ENCODE results near the gene FAM3D. TPM values are rescaled to one million over a fixed set of nuclear protein-coding genes. Genes with fewer than 3 reads are reported as not detected.

FAM3D gene
- total RNA-seq, 2 experiments from 2014 or later, result not detected

DNA sequence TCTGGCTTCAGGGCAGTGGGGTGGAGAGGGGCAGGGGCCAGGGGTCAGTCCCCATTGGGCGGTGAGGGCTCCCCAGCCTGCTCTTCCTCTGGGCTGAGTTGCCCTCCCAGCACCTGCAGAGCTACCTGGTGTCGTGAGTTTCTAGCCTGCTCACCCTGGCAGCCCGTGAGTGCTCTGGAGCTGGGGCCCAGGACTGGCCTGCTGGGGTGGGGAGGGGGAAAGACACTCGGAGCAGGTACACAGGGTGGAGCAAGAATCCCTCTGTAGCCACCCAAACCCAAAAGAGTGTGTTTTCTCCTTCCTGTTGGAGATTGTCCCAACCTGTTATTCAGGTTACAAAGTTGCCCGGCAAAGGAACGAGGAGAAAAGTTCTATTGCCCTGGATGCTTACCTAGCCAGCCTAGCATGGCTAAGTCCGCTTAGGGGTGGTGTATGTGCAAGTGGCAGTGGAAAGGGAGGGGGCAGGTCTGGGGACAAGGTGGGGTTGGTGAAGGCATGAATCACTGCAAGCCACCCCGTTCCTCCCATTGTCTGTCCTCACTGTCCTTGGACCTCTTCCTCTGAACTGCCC is 8.9 kb downstream of the FAM3D start:
- ATAC-seq, result no peak
- CTCF ChIA-PET, result no interaction called here
- no peak overlapping the region for H3K27ac Mint-ChIP-seq
- peaks cover 10% of the 10 kb centered on the region for H3K27me3 Mint-ChIP-seq
- no peak for DNase-seq
- no peaks in the 10 kb centered on the region for H3K36me3 Mint-ChIP-seq
- no peak overlapping the region for H3K4me3 Mint-ChIP-seq
- no peaks in the 10 kb centered on the region for H3K9me3 Mint-ChIP-seq (ENCODE audit: low read depth)
- no peaks in the 10 kb centered on the region for H3K4me1 Mint-ChIP-seq

DNA sequence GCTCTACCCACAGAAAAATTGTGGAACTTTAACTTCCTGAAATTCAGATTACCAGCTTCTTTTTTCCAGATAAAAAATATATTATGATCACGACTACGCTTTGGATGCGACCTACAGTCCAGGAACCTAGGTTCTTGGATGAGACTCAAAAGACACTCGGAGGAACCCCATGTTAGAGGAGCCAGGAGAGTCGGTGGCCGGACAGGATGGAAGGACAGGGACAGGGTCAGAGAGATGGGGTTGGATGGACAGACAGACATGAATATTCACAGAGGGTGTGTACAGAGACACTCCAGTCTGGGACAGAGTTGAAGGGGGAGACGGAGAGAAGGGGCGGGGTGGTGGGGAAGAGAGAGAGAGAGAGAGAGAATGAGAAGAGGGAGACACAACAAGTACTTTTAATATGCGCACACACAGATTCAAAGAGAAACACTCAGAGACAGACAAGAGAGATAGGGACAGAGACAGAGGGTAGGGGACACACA is 9.5 kb downstream of the FAM3D start:
- no peaks in the 10 kb centered on the region for H3K9me3 Mint-ChIP-seq (ENCODE audit: low read depth)
- no peaks in the 10 kb centered on the region for H3K36me3 Mint-ChIP-seq
- no peak overlapping the region for H3K27ac Mint-ChIP-seq
- CTCF ChIA-PET, result no interaction called here
- peaks cover 10% of the 10 kb centered on the region for H3K27me3 Mint-ChIP-seq
- H3K4me1 Mint-ChIP-seq, result no peaks in the 10 kb centered on the region
- ATAC-seq (no peak), DNase-seq (no peak)
- H3K4me3 Mint-ChIP-seq, result no peak overlapping the region

DNA sequence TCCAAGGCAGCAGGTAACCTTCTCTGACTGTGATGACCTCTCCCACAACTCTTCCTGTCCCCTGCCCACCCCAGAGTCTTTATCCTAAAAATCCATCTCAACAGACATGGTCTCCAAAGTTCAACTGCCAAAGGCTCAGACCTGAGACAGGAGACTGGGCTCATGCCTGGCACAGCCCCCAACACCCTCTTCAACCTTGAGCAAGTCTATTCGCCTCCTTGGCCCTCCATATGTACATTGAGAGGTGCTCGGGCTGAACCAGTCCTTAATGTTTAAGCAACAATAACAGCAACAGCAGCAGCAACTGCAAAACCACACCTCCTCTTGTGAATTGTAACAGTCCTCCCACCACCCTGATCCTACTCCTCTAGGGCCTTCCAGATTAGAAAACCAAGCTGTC is 9.9 kb downstream of the FAM3D start:
- peaks cover 10% of the 10 kb centered on the region for H3K27me3 Mint-ChIP-seq
- no peaks in the 10 kb centered on the region for H3K4me1 Mint-ChIP-seq
- H3K9me3 Mint-ChIP-seq (ENCODE audit: low read depth), result no peaks in the 10 kb centered on the region
- H3K4me3 Mint-ChIP-seq, result no peak overlapping the region
- DNase-seq (no peak), ATAC-seq (no peak)
- CTCF ChIA-PET, result no interaction called here
- H3K27ac Mint-ChIP-seq, result no peak overlapping the region
- no peaks in the 10 kb centered on the region for H3K36me3 Mint-ChIP-seq

DNA sequence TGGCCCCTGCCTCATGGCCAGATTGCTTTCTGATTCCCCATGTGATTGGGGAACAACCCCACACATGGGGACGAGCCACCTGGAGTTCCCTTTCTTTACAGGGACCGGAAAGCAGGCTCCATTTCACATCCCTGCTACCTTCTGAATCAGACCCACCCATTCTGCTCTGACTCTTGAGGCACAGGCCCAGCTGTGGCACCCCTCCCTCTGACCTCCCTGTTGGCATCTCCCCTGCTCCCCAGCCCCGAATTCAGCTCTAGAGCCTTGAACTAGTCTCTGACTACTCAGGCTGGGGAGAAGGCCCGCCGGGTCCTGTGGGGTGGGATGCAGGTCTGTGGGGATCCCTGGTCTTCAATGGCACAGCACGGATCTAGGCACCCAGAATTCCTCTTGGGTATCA is 12.1 kb downstream of the FAM3D start:
- CTCF ChIA-PET, result no interaction called here
- no peak overlapping the region for H3K4me3 Mint-ChIP-seq
- H3K27ac Mint-ChIP-seq, result no peak overlapping the region
- DNase-seq (no peak), ATAC-seq (no peak)
- no peaks in the 10 kb centered on the region for H3K4me1 Mint-ChIP-seq
- H3K9me3 Mint-ChIP-seq (ENCODE audit: low read depth), result no peaks in the 10 kb centered on the region
- no peaks in the 10 kb centered on the region for H3K36me3 Mint-ChIP-seq
- peaks cover 10% of the 10 kb centered on the region for H3K27me3 Mint-ChIP-seq

DNA sequence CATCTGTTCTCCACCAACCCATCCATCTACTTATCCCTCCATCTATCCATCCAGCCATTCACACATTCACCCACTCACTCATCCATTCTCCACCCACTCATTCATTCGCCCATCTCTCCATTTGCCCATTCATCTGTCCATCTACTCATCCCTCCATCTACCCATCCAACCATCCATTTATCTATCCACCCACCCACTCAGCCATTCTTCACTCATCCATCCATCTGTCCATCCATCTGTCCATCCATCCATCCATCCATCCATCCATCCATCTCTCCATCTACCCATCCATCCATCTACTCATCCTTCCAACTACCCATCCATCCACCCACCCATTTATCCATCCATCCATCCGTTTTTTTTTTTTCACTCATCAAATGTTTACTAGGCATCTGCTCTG is 13.9 kb downstream of the FAM3D start:
- Mint-ChIP-seq H3K27ac (no peak overlapping the region), H3K4me1 (no peaks in the 10 kb centered on the region), H3K36me3 (no peaks in the 10 kb centered on the region), H3K4me3 (no peak overlapping the region), H3K27me3 (peaks cover 13% of the 10 kb centered on the region), H3K9me3 (ENCODE audit: low read depth) (no peaks in the 10 kb centered on the region)
- ATAC-seq (no peak), DNase-seq (no peak)
- CTCF ChIA-PET, result no interaction called here

DNA sequence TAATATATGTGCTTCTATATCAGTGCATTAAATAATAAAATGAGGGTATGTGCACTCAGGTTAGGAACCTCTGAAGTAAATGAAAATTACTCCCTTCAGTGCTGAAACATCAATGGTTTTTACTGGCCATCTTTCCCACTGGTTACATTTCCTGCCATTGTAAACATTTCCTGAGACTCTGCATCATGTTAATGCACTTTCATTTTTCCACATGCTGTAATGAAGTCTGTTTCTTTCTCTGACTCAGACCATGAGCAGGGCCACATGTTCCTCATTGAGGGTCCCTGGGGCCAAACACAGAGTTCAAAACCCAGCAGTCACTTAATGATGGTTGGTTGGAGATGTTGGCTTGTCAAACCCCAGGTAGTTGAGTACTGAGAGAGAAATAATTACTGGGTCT is 15.3 kb downstream of the FAM3D start:
- peaks cover 13% of the 10 kb centered on the region for H3K27me3 Mint-ChIP-seq
- no peaks in the 10 kb centered on the region for H3K9me3 Mint-ChIP-seq (ENCODE audit: low read depth)
- CTCF ChIA-PET, result no interaction called here
- no peak overlapping the region for H3K4me3 Mint-ChIP-seq
- H3K27ac Mint-ChIP-seq, result no peak overlapping the region
- no peak for DNase-seq
- no peaks in the 10 kb centered on the region for H3K4me1 Mint-ChIP-seq
- no peaks in the 10 kb centered on the region for H3K36me3 Mint-ChIP-seq
- ATAC-seq, result no peak

DNA sequence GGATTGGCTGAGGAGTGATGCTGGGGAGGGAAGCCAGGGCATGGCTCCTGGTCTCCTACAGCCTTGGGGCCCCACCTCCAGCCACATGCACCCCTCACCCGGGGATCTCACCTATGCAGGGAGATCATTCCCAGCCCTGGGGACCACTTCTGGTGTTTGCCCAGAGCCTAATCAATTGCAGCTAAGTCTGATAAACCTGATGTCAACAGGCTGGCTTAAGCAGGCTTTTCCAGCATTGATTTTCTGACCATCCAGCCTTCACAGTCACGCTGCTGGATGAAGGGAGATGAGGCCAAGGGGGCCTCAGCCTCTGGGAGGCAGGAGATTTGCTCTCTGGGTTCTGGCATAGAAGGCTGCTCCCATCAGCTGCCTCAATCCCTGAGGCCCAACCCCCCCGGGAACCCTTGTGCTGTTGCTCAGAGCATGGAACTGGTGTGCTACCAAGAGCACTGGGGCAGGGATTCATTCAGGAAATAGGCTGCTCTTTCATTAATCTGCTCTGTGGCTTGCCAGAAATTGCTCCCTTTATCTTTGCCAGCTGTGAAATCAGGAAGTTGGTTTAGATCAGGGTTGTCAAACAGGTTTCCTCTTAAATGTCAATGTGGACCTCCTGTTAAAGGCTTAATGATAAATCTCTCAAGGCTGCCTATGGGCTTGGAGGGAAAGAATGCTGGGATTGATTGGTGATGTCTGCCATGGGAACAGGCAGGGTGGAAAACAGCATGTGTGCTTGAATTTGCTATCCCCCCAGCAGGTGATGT is 19.0 kb downstream of the FAM3D start:
- no peaks in the 10 kb centered on the region for H3K4me1 Mint-ChIP-seq
- DNase-seq (no peak), ATAC-seq (no peak)
- H3K27ac Mint-ChIP-seq, result no peak overlapping the region
- no peaks in the 10 kb centered on the region for H3K9me3 Mint-ChIP-seq (ENCODE audit: low read depth)
- peaks cover 2% of the 10 kb centered on the region for H3K27me3 Mint-ChIP-seq
- CTCF ChIA-PET, result no interaction called here
- no peaks in the 10 kb centered on the region for H3K36me3 Mint-ChIP-seq
- H3K4me3 Mint-ChIP-seq, result no peak overlapping the region

DNA sequence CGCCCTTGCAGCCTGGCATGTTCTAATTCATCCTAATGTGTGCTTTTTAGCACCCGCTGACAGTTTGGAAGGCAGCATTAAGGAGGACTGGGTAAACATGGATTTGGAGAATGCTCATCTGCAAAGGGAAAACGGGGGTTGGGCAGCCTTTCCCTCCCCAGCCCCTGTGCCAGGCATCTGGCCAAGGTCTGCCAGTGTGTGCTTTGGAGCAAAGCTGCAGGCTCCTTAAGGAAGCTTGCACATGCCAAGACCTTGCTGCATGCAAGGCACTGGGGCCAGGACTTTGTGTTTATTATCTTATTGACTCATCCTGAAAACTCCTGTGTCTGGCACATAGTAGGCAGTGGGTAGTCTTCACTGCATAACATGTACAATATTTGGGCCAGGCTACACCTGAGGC is 20.1 kb downstream of the FAM3D start:
- CTCF ChIA-PET, result no interaction called here
- Mint-ChIP-seq H3K4me1 (no peaks in the 10 kb centered on the region), H3K27me3 (peaks cover 2% of the 10 kb centered on the region), H3K27ac (no peak overlapping the region), H3K9me3 (ENCODE audit: low read depth) (no peaks in the 10 kb centered on the region), H3K36me3 (no peaks in the 10 kb centered on the region), H3K4me3 (no peak overlapping the region)
- ATAC-seq, result no peak
- DNase-seq, result no peak

DNA sequence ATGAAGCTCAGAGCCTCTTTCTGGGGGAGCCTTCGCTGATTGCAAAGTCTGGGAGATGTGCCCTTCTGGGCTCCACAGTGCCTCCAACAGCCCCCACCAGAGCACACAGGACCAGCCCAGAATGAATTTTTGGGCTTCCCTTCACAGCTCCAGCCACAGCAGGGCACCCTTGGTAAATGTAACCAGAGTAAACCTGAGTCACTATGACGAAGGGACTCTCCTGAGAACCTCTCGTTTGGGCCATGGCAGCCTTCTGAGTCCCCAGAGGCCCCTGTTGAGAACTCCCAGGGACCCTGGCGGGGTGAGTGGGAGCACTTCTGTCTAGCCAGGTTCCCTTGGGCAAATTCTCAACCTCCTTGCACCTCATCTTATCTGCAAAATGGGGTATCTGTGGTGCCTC is 20.8 kb downstream of the FAM3D start:
- Mint-ChIP-seq H3K4me3 (no peak overlapping the region), H3K4me1 (no peaks in the 10 kb centered on the region), H3K9me3 (ENCODE audit: low read depth) (no peaks in the 10 kb centered on the region), H3K27ac (no peak overlapping the region), H3K27me3 (peaks cover 2% of the 10 kb centered on the region), H3K36me3 (no peaks in the 10 kb centered on the region)
- CTCF ChIA-PET, result no interaction called here
- no peak for ATAC-seq
- DNase-seq, result no peak

DNA sequence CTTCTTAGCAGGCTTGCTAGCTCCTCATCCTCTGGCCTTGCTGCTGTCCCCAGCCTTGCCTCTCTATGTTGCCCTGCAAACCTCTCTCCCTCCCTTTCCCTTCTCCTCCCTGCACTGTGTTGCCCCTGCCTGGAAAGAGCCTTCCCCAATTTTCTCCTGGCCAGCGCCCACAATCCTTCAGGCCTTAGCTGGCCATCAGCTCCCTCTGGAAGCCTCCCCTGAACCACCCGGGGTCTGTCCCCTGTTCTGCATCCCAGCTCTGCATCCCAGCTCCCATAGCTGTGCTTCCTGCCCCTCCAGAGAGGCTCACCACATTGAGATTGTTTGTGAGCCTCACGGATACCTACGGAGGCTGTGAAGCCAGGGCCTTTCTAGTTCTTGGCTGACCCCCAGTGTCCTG is 23.7 kb downstream of the FAM3D start:
- no peak for ATAC-seq
- H3K4me3 Mint-ChIP-seq, result no peak overlapping the region
- H3K36me3 Mint-ChIP-seq, result no peaks in the 10 kb centered on the region
- no peaks in the 10 kb centered on the region for H3K27me3 Mint-ChIP-seq
- DNase-seq, result no peak
- CTCF ChIA-PET, result interaction anchor here (1.5 kb wide), 1 partner anchor 410 kb away, joined by 3 read pairs; no protein-coding TSS in a partner anchor
- no peaks in the 10 kb centered on the region for H3K4me1 Mint-ChIP-seq
- no peak overlapping the region for H3K27ac Mint-ChIP-seq
- H3K9me3 Mint-ChIP-seq (ENCODE audit: low read depth), result no peaks in the 10 kb centered on the region

DNA sequence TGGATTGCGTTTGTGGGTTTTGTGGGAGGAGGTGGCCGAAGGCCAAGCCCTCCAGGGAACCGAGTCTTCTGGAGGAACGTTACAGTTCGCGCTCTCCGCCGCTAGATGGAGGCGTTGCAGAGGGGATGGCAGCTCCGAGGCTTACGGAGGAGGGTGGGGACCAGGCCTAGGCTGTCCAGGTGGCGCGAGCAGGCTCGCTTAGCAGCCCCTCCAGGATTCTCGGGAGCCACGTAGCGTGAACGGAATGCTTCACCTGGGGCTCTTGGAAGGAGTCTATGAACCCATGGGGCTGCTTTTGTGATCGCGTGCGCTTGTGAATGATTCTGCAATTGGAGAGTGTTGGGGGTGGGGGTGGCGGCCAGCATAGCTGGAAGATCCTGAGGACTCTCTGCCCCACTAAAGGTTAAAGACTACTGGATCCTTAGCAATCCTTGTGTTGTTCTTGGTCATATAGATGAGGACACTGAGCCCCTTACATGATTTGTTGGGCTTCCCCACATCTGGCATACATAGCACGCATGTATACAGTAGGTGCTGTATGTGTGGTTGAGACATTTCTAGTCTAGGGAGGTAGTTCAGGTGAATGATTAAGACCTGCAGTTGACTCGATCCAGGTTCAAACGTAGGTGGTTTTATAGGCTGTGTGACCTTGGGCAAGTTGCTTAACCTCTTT is 25.7 kb downstream of the FAM3D start:
- Mint-ChIP-seq H3K9me3 (ENCODE audit: low read depth) (no peaks in the 10 kb centered on the region), H3K4me1 (no peaks in the 10 kb centered on the region), H3K36me3 (no peaks in the 10 kb centered on the region), H3K27ac (no peak overlapping the region), H3K4me3 (no peak overlapping the region), H3K27me3 (no peaks in the 10 kb centered on the region)
- DNase-seq, result peak; percentile 70
- ATAC-seq, result peak; percentile 90
- CTCF ChIA-PET, result interaction anchor here (1.0 to 3.2 kb wide), 5 partner anchors 10 to 1217 kb away, joined by 3 to 20 read pairs (median 5); no protein-coding TSS in a partner anchor

DNA sequence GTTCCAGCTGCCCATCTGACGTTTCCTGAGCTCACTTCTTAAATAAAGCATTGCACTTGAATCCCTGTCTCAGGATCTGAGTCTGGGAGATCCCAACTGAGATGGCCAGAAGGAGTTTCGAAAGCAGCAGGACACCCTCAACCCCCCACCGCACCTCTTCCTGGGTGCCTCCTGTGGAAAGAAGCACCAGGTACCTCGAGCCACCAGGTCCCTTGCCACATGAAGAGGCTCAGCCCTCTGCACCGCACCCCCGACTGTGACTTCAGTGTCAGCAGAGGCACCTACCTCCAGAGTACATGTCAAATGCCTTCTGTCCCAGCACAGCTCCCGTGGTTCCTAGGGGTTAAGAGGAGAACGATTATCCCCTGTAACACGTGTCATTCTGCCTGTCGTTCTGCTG is 26.7 kb downstream of the FAM3D start:
- CTCF ChIA-PET, result interaction anchor here (2.5 to 3.2 kb wide), 2 partner anchors 9 to 413 kb away, joined by 10 to 20 read pairs; no protein-coding TSS in a partner anchor
- no peaks in the 10 kb centered on the region for H3K27me3 Mint-ChIP-seq
- ATAC-seq (no peak), DNase-seq (no peak)
- no peaks in the 10 kb centered on the region for H3K36me3 Mint-ChIP-seq
- H3K4me1 Mint-ChIP-seq, result no peaks in the 10 kb centered on the region
- no peaks in the 10 kb centered on the region for H3K9me3 Mint-ChIP-seq (ENCODE audit: low read depth)
- H3K27ac Mint-ChIP-seq, result no peak overlapping the region
- no peak overlapping the region for H3K4me3 Mint-ChIP-seq

DNA sequence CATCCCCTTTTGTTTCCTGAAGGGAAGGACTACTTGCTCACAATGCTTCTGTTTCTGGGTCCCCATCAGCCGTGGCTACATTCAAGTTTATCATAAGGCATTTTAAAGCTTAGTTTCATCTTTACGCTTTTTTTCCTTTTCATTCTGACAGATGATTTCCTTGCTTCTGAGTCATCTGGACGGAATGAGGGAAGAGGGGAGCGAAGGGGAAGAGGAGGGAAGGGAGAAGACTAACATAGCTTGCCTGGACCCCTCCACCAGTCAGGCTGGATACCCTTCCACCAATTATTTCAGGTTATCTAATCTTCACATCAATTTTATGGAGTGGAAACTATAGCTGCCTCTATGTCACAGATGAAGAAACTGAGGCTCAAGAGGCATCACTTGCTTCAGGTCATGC is 27.6 kb downstream of the FAM3D start:
- Mint-ChIP-seq H3K4me1 (no peaks in the 10 kb centered on the region), H3K36me3 (no peaks in the 10 kb centered on the region), H3K27me3 (no peaks in the 10 kb centered on the region), H3K4me3 (no peak overlapping the region), H3K9me3 (ENCODE audit: low read depth) (no peaks in the 10 kb centered on the region), H3K27ac (no peak overlapping the region)
- no peak for ATAC-seq
- no peak for DNase-seq
- CTCF ChIA-PET, result interaction anchor here (1.2 to 3.2 kb wide), 2 partner anchors 9 to 414 kb away, joined by 5 to 20 read pairs; no protein-coding TSS in a partner anchor

DNA sequence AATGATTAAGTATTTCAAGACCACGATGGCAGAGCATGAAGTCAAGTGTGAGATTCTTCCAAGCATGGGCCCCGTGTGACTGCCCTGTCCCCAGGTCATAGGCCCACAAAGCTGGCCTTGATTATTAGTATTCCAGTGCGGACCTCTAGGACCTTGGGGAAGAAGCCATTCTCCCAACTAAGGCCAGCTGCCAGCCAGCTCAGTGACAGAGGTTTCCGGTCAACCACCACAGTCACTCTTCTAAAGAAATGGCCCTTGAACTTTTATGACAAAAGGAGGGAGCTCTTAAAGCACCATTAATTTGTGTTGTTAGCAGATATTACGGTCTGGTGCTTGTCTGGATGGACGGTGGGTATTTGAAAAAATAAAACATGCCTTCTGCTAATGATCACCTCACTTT is 28.0 kb downstream of the FAM3D start:
- no peak for ATAC-seq
- CTCF ChIA-PET, result interaction anchor here (1.2 to 3.2 kb wide), 2 partner anchors 8 to 415 kb away, joined by 5 to 20 read pairs; no protein-coding TSS in a partner anchor
- no peak overlapping the region for H3K27ac Mint-ChIP-seq
- H3K36me3 Mint-ChIP-seq, result no peaks in the 10 kb centered on the region
- H3K27me3 Mint-ChIP-seq, result no peaks in the 10 kb centered on the region
- no peaks in the 10 kb centered on the region for H3K4me1 Mint-ChIP-seq
- DNase-seq, result no peak
- no peaks in the 10 kb centered on the region for H3K9me3 Mint-ChIP-seq (ENCODE audit: low read depth)
- H3K4me3 Mint-ChIP-seq, result no peak overlapping the region
